HEK293 (cell line): ENCODE data around the gene ERCC2.

Experiments
- CTCF ChIA-PET: fragments of 350-600 bp; formaldehyde crosslinking; extraction: SDS; loops from one replicate; lab custom pipeline; 2021; ENCODE audit warnings: antibody characterized with exemption; lab: Yijun Ruan, JAX
- POLR2A ChIA-PET: fragments of 300-600 bp; formaldehyde crosslinking; extraction: SDS; loops from one replicate; lab custom pipeline; 2020; ENCODE audit warnings: antibody characterized with exemption, inconsistent platforms; lab: Yijun Ruan, JAX
- H3K27ac ChIP-seq: fragments of 200-500 bp; sonication (Bioruptor generic); 2 replicates; pipeline ENCODE4 v1.5.1; 2014; ENCODE audit warnings: low read depth, low read length, control low read depth, inconsistent platforms; ENCODE audit errors: extremely low read depth
- H3K36me3 ChIP-seq, 2 experiments: fragments of 200-500 bp in 1 of 2; sonication (Bioruptor generic) in 1 of 2; 1 replicate in 1 of 2; 2 replicates in 1 of 2; pipeline ENCODE4 v1.5.1; 2014 to 2017; ENCODE audit warnings: inconsistent platforms in 2 of 2, low read length in 2 of 2; ENCODE audit not compliant: control insufficient read depth in 2 of 2, insufficient read depth in 1 of 2
- H3K4me1 ChIP-seq: fragments of 200-500 bp; sonication (Bioruptor generic); 2 replicates; pipeline ENCODE4 v1.5.1; 2014; ENCODE audit warnings: mild to moderate bottlenecking, low read length, inconsistent platforms; ENCODE audit not compliant: control insufficient read depth, insufficient read depth
- H3K4me3 ChIP-seq: 2 replicates; pipeline ENCODE4 v1.5.1; 2011; ENCODE audit warnings: low read depth, mild to moderate bottlenecking, control low read depth, low read length, moderate library complexity
- H3K9me3 ChIP-seq: fragments of 200-500 bp; sonication (Bioruptor generic); 2 replicates; pipeline ENCODE4 v1.5.1; 2014; ENCODE audit warnings: low read depth, low read length, inconsistent platforms; ENCODE audit not compliant: control insufficient read depth, insufficient read depth
- BCL6B ChIP-seq: fragments of 450-650 bp; formaldehyde crosslinking; IDR thresholded peaks from 2 replicates; pipeline ENCODE4 v1.5.1; 2017; ENCODE audit warnings: missing biosample characterization, missing genetic modification characterization
- MZF1 ChIP-seq: fragments of 450-650 bp; formaldehyde crosslinking; IDR thresholded peaks from 2 replicates; pipeline ENCODE4 v1.5.1; 2017; ENCODE audit warnings: missing biosample characterization, missing genetic modification characterization, borderline replicate concordance
- OSR2 ChIP-seq: fragments of 450-650 bp; formaldehyde crosslinking; IDR thresholded peaks from 2 replicates; pipeline ENCODE4 v1.5.1; 2016; ENCODE audit warnings: missing biosample characterization, missing genetic modification characterization
- SCRT2 ChIP-seq: fragments of 450-650 bp; formaldehyde crosslinking; IDR thresholded peaks from 2 replicates; pipeline ENCODE4 v1.5.1; 2016; ENCODE audit warnings: missing biosample characterization, missing genetic modification characterization
- SP3 ChIP-seq: fragments of 450-650 bp; formaldehyde crosslinking; IDR thresholded peaks from 2 replicates; pipeline ENCODE4 v1.5.1; 2016; ENCODE audit warnings: missing biosample characterization, missing genetic modification characterization
- ZBTB20 ChIP-seq: fragments of 450-650 bp; formaldehyde crosslinking; IDR thresholded peaks from 2 replicates; pipeline ENCODE4 v1.5.1; 2016; ENCODE audit warnings: missing biosample characterization, missing genetic modification characterization
- ZNF112 ChIP-seq: fragments of 450-650 bp; formaldehyde crosslinking; IDR thresholded peaks from 2 replicates; pipeline ENCODE4 v1.5.0; 2017; ENCODE audit warnings: missing biosample characterization, missing genetic modification characterization
- ZNF175 ChIP-seq: fragments of 450-650 bp; formaldehyde crosslinking; IDR thresholded peaks from 2 replicates; pipeline ENCODE4 v1.5.1; 2016; ENCODE audit warnings: missing biosample characterization, missing genetic modification characterization
- ZNF223 ChIP-seq: fragments of 450-650 bp; formaldehyde crosslinking; IDR thresholded peaks from 2 replicates; pipeline ENCODE4 v1.5.1; 2016; ENCODE audit warnings: missing biosample characterization, missing genetic modification characterization
- ZNF394 ChIP-seq: fragments of 450-650 bp; formaldehyde crosslinking; IDR thresholded peaks from 2 replicates; pipeline ENCODE4 v1.5.1; 2016; ENCODE audit warnings: missing biosample characterization, missing genetic modification characterization, mild to moderate bottlenecking, moderate library complexity, borderline replicate concordance
- ZNF404 ChIP-seq: fragments of 450-650 bp; formaldehyde crosslinking; IDR thresholded peaks from 2 replicates; pipeline ENCODE4 v1.5.1; 2017; ENCODE audit warnings: missing biosample characterization, missing genetic modification characterization
- ZNF518A ChIP-seq: fragments of 450-650 bp; formaldehyde crosslinking; conservative IDR thresholded peaks from 2 replicates; pipeline ENCODE4 v1.5.1; 2016; ENCODE audit warnings: low read depth, missing biosample characterization, missing genetic modification characterization
- ZNF521 ChIP-seq: fragments of 450-650 bp; formaldehyde crosslinking; IDR thresholded peaks from 2 replicates; pipeline ENCODE4 v1.5.1; 2017; ENCODE audit warnings: missing biosample characterization, mild to moderate bottlenecking, missing genetic modification characterization
- ZNF560 ChIP-seq: fragments of 450-650 bp; formaldehyde crosslinking; IDR thresholded peaks from 2 replicates; pipeline ENCODE4 v1.5.1; 2017; ENCODE audit warnings: missing biosample characterization, missing genetic modification characterization, borderline replicate concordance
- ZNF596 ChIP-seq: fragments of 450-650 bp; IDR thresholded peaks from 2 replicates; pipeline ENCODE4 v1.5.0; 2018; ENCODE audit warnings: missing biosample characterization, mild to moderate bottlenecking, missing genetic modification characterization, moderate library complexity
- ZNF624 ChIP-seq: fragments of 450-650 bp; formaldehyde crosslinking; IDR thresholded peaks from 2 replicates; pipeline ENCODE4 v1.5.1; 2017; ENCODE audit warnings: missing biosample characterization, missing genetic modification characterization
- ZNF664 ChIP-seq: fragments of 450-650 bp; formaldehyde crosslinking; IDR thresholded peaks from 2 replicates; pipeline ENCODE4 v1.5.1; 2016; ENCODE audit warnings: missing biosample characterization, missing genetic modification characterization
- ZSCAN16 ChIP-seq: fragments of 450-650 bp; formaldehyde crosslinking; IDR thresholded peaks from 2 replicates; pipeline ENCODE4 v1.5.1; 2016; ENCODE audit warnings: missing biosample characterization, missing genetic modification characterization

The ERCC2 gene

GRCh38 chr19:45352471-45352870, 17.9 kb downstream of the ERCC2 start:
- no peak overlapping the region for H3K27ac ChIP-seq
- ChIA-PET POLR2A (interaction anchor here (0.5 kb wide), 1 partner anchor 9 kb away, joined by 3 read pairs; no protein-coding TSS in a partner anchor), CTCF (interaction anchor here (0.9 to 1.6 kb wide), 3 partner anchors 11 to 50 kb away, joined by 3 to 9 read pairs (median 5); no protein-coding TSS in a partner anchor)
- no peak for TF ChIP-seq ZNF518A (tag by site-specific recombination)
- no peak for TF ChIP-seq ZNF521 (tag by site-specific recombination)
- no peak for TF ChIP-seq ZBTB20 (tag by site-specific recombination)
- H3K9me3 ChIP-seq = no peaks in the 10 kb centered on the region
- H3K36me3 ChIP-seq = peaks cover 19 to 96% of the 10 kb centered on the region in 2 experiments
- H3K4me3 ChIP-seq = no peak overlapping the region
- H3K4me1 ChIP-seq = no peaks in the 10 kb centered on the region

DNA sequence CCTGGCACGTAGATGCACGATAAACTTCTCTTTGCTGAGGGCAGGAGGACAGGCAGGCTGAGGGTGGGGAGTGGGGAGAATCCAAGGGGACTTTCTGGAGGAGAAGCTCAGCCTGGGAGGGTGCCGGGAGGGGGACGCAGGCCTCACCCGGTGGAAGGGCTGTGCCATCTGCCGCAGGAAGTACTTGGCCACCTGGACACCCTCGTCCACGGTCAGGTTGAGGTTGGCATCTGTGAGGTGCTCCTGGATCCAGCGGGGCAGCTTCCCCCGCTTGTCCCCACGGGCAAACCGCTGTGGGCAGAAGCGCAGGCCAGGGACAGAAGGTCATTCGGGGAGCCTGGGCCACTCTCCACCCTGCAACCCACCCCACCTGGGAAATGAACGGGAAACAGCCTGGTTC, 18.3 kb downstream of the ERCC2 start:
- POLR2A ChIA-PET = no interaction called here
- CTCF ChIA-PET = interaction anchor here (0.9 to 1.0 kb wide), 2 partner anchors 11 to 50 kb away, joined by 3 to 5 read pairs; no protein-coding TSS in a partner anchor
- Histone ChIP-seq H3K4me1 (no peaks in the 10 kb centered on the region), H3K27ac (no peak overlapping the region), H3K9me3 (no peaks in the 10 kb centered on the region), H3K4me3 (no peak overlapping the region), H3K36me3 (peaks cover 19 to 94% of the 10 kb centered on the region in 2 experiments)
- TF ChIP-seq SCRT2 (tag by site-specific recombination) (no peak), ZSCAN16 (tag by site-specific recombination) (no peak), OSR2 (tag by site-specific recombination) (no peak), ZNF664 (tag by site-specific recombination) (no peak), ZNF175 (tag by site-specific recombination) (no peak), MZF1 (tag by site-specific recombination) (no peak), SP3 (tag by site-specific recombination) (no peak), ZNF223 (tag by site-specific recombination) (no peak), ZNF404 (no peak), ZNF560 (tag by site-specific recombination) (no peak), ZNF624 (no peak), ZNF596 (tag by site-specific recombination) (no peak), ZNF112 (no peak)

- TF ChIP-seq ZNF394 (tag by site-specific recombination) (peak; percentile 75; the same call in 1 of the 2 replicates), BCL6B (no peak)
- Histone ChIP-seq H3K9me3 (no peaks in the 10 kb centered on the region), H3K4me1 (no peaks in the 10 kb centered on the region), H3K4me3 (no peak overlapping the region), H3K36me3 (peaks cover 17 to 88% of the 10 kb centered on the region in 2 experiments), H3K27ac (no peak overlapping the region)
- CTCF ChIA-PET = interaction anchor here (0.6 to 1.0 kb wide), 3 partner anchors 10 to 151 kb away, joined by 3 to 5 read pairs (median 3); no protein-coding TSS in a partner anchor
- POLR2A ChIA-PET = interaction anchor here (0.6 to 1.1 kb wide), 2 partner anchors 13 to 152 kb away, joined by 3 read pairs; no protein-coding TSS in a partner anchor
Measured at GRCh38 chr19:45351401-45351952, 18.9 kb downstream of the ERCC2 start.
